ENCODE measurements around the gene A2M. TPM values are rescaled to one million over a fixed set of nuclear protein-coding genes. Genes with fewer than 3 reads are reported as not detected.
A peak's percentile ranks its signal among the peaks of the same experiment; 100 is the strongest.

Gene A2M
- total RNA-seq, 1 donor from 2014 or later = 4.2 TPM

DNA sequence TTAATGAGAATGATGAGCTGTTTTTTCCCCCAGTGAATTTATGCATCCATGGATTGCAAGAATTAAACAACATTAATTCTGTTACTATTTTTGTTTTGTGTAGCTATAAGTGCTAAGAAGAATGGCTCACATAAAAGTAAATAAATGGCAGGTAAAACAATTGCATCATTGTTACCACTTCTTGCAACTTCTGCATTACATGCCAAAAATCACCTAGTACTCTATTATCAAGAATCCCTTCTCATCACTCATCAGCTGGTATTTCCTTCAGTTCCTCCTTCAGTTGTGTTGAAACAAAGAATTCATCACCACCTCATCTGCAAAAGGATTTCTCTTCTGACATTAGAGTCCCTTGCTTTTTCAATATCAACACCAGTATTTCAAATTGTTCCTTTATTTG lies 773 bp downstream of the A2M start:
- FAIRE-seq (no peak), DNase-seq (ENCODE audit: low read depth) (no peak)
- Histone ChIP-seq H3K4me3 (ENCODE audit: insufficient read depth, low read depth, low read length) (no peak overlapping the region), H4K20me1 (ENCODE audit: insufficient read depth, low read length) (no peaks in the 10 kb centered on the region), H3K79me2 (ENCODE audit: insufficient read depth, low read length) (no peaks in the 10 kb centered on the region), H3K27ac (ENCODE audit: low read depth, low read length) (no peak overlapping the region), H3K4me1 (ENCODE audit: insufficient read depth, low read length) (no peaks in the 10 kb centered on the region), H3K9me3 (ENCODE audit: insufficient read depth, low read depth, low read length) (no peaks in the 10 kb centered on the region), H3K36me3 (ENCODE audit: insufficient read depth, low read length) (no peaks in the 10 kb centered on the region), H3K9ac (ENCODE audit: low read length) (no peak overlapping the region), H2AFZ (ENCODE audit: low read depth, low read length) (no peak overlapping the region), H3K4me2 (ENCODE audit: low read length) (no peak overlapping the region), H3K27me3 (ENCODE audit: insufficient read depth, low read length) (no peaks in the 10 kb centered on the region)
- Mint-ChIP-seq H3K4me3 (ENCODE audit: unreplicated experiment) (peak overlapping the region; percentile 30), H3K27me3 (ENCODE audit: low read depth, unreplicated experiment) (no peaks in the 10 kb centered on the region), H3K27ac (ENCODE audit: unreplicated experiment) (no peak overlapping the region), H3K36me3 (ENCODE audit: low read depth, unreplicated experiment) (no peaks in the 10 kb centered on the region), H3K4me1 (ENCODE audit: low read depth, unreplicated experiment) (peaks cover 15% of the 10 kb centered on the region), H3K9me3 (ENCODE audit: unreplicated experiment) (no peaks in the 10 kb centered on the region)
- no peak for TF ChIP-seq EZH2 (IDR thresholded peaks at IDR 0.05; ENCODE audit: insufficient read depth, low read length)

DNA sequence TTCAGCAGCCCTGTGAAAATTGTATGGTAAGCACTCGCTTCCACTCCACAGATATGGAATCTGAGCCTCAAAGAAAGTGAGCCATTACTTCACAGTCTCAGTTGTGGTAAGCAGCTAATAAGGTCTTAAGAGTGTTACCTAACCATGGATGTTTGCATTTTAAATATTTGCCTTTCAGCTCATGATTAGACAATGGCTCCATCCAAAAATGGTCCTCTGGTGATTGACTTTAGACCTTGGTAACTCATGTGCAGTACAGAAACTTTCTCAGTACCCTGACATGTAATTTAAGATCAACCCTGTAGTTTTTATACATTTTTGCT lies 1.8 kb downstream of the A2M start:
- Mint-ChIP-seq H3K36me3 (ENCODE audit: low read depth, unreplicated experiment) (no peaks in the 10 kb centered on the region), H3K4me3 (ENCODE audit: unreplicated experiment) (no peak overlapping the region), H3K4me1 (ENCODE audit: low read depth, unreplicated experiment) (peaks cover 15% of the 10 kb centered on the region), H3K9me3 (ENCODE audit: unreplicated experiment) (no peaks in the 10 kb centered on the region), H3K27ac (ENCODE audit: unreplicated experiment) (no peak overlapping the region), H3K27me3 (ENCODE audit: low read depth, unreplicated experiment) (no peaks in the 10 kb centered on the region)
- Histone ChIP-seq H2AFZ (ENCODE audit: low read depth, low read length) (no peak overlapping the region), H3K79me2 (ENCODE audit: insufficient read depth, low read length) (no peaks in the 10 kb centered on the region), H3K4me2 (ENCODE audit: low read length) (no peak overlapping the region), H3K4me1 (ENCODE audit: insufficient read depth, low read length) (no peaks in the 10 kb centered on the region), H3K27ac (ENCODE audit: low read depth, low read length) (no peak overlapping the region), H4K20me1 (ENCODE audit: insufficient read depth, low read length) (no peaks in the 10 kb centered on the region), H3K9me3 (ENCODE audit: insufficient read depth, low read depth, low read length) (no peaks in the 10 kb centered on the region), H3K27me3 (ENCODE audit: insufficient read depth, low read length) (no peaks in the 10 kb centered on the region), H3K4me3 (ENCODE audit: insufficient read depth, low read depth, low read length) (no peak overlapping the region), H3K9ac (ENCODE audit: low read length) (no peak overlapping the region), H3K36me3 (ENCODE audit: insufficient read depth, low read length) (no peaks in the 10 kb centered on the region)
- DNase-seq (ENCODE audit: low read depth) (no peak), FAIRE-seq (no peak)
- no peak for TF ChIP-seq EZH2 (IDR thresholded peaks at IDR 0.05; ENCODE audit: insufficient read depth, low read length)
- TF ChIP-seq, protein P1, sequence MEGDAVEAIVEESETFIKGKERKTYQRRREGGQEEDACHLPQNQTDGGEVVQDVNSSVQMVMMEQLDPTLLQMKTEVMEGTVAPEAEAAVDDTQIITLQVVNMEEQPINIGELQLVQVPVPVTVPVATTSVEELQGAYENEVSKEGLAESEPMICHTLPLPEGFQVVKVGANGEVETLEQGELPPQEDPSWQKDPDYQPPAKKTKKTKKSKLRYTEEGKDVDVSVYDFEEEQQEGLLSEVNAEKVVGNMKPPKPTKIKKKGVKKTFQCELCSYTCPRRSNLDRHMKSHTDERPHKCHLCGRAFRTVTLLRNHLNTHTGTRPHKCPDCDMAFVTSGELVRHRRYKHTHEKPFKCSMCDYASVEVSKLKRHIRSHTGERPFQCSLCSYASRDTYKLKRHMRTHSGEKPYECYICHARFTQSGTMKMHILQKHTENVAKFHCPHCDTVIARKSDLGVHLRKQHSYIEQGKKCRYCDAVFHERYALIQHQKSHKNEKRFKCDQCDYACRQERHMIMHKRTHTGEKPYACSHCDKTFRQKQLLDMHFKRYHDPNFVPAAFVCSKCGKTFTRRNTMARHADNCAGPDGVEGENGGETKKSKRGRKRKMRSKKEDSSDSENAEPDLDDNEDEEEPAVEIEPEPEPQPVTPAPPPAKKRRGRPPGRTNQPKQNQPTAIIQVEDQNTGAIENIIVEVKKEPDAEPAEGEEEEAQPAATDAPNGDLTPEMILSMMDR (IDR thresholded peaks at IDR 0.05; ENCODE audit: insufficient read depth, low read depth, low read length) = no peak

DNA sequence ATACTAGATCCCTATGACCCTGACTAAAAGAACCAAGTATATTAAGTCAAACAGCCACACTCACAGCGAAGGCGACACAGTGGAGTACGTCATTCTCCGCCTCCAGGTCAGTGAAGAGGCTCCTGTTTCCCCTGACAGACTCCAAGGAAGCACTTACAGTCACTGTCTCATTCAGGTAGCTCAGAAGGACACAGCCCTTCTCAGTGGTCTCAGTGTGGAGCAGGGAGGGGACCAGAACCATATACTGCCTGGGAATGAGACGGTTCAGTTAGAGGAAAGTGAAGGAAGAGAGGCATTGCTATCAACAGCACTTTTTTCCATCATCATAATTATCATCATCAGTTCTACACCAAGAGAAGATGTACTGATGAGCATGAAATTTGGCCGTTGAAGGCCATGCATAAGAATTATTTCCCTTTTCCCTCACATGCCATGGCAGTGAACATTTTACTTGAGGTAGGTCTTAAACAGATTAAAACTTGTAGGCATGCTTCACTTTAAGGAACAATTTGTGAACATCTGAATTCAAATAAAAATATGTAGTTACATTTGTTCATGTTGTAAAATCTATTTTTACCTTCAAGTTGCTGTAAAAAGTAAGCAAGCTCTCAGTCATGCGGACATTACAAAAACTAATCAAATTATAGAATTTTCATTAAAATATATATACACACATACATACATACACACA lies 2.3 kb downstream of the A2M start:
- H3K4me3 ChIP-seq (ENCODE audit: insufficient read depth, low read depth, low read length) = no peak overlapping the region
- no peak overlapping the region for H3K4me3 Mint-ChIP-seq (ENCODE audit: unreplicated experiment)

More for the DNA sequence above, 2.3 kb downstream of the A2M start:
- Histone ChIP-seq H3K4me1 (ENCODE audit: insufficient read depth, low read length) (no peaks in the 10 kb centered on the region), H3K4me2 (ENCODE audit: low read length) (no peak overlapping the region), H4K20me1 (ENCODE audit: insufficient read depth, low read length) (no peaks in the 10 kb centered on the region), H3K36me3 (ENCODE audit: insufficient read depth, low read length) (no peaks in the 10 kb centered on the region), H3K79me2 (ENCODE audit: insufficient read depth, low read length) (no peaks in the 10 kb centered on the region), H2AFZ (ENCODE audit: low read depth, low read length) (no peak overlapping the region), H3K27me3 (ENCODE audit: insufficient read depth, low read length) (no peaks in the 10 kb centered on the region), H3K9me3 (ENCODE audit: insufficient read depth, low read depth, low read length) (no peaks in the 10 kb centered on the region), H3K9ac (ENCODE audit: low read length) (no peak overlapping the region), H3K27ac (ENCODE audit: low read depth, low read length) (no peak overlapping the region)
- Mint-ChIP-seq H3K27ac (ENCODE audit: unreplicated experiment) (no peak overlapping the region), H3K4me1 (ENCODE audit: low read depth, unreplicated experiment) (peaks cover 12% of the 10 kb centered on the region), H3K9me3 (ENCODE audit: unreplicated experiment) (no peaks in the 10 kb centered on the region), H3K27me3 (ENCODE audit: low read depth, unreplicated experiment) (no peaks in the 10 kb centered on the region), H3K36me3 (ENCODE audit: low read depth, unreplicated experiment) (no peaks in the 10 kb centered on the region)
- no peak for TF ChIP-seq EZH2 (IDR thresholded peaks at IDR 0.05; ENCODE audit: insufficient read depth, low read length)
- TF ChIP-seq, protein P1 (IDR thresholded peaks at IDR 0.05; ENCODE audit: insufficient read depth, low read depth, low read length) = no peak
- DNase-seq (ENCODE audit: low read depth) = no peak
- FAIRE-seq = no peak
